A549 (cell line): ENCODE data around the gene GPHB5.

Experiments used
- BHLHE40 ChIP-seq: IDR thresholded peaks from 2 replicates; pipeline ENCODE4 v1.6.1; 2012; ENCODE audit warnings: low read depth, low read length, inconsistent platforms
- CHD2 ChIP-seq: fragments of 150-350 bp; IDR thresholded peaks from 2 replicates; pipeline ENCODE4 v1.6.1; 2014; ENCODE audit warnings: low read length; ENCODE audit not compliant: partially characterized antibody
- ELK1 ChIP-seq: fragments of 150-350 bp; IDR thresholded peaks from 2 replicates; pipeline ENCODE4 v1.6.1; 2014; ENCODE audit warnings: low read depth, mild to moderate bottlenecking, low read length
- EP300 ChIP-seq, 2 experiments: fragments of >200 bp; sonication (Bioruptor Twin); formaldehyde crosslinking; IDR thresholded peaks; 2 replicates in 1 of 2; 3 replicates in 1 of 2; pipeline ENCODE4 v1.6.1; 2016 to 2017
- HDAC2 ChIP-seq: fragments of 200-600 bp; sonication (generic); IDR thresholded peaks from 2 replicates; pipeline ENCODE4 v1.6.1; 2016
- JUN ChIP-seq, 2 experiments: fragments of >200 bp; sonication (Bioruptor Twin); formaldehyde crosslinking; IDR thresholded peaks; 2 replicates in 1 of 2; 3 replicates in 1 of 2; pipeline ENCODE4 v1.6.1; 2016 to 2017
- JUNB ChIP-seq: fragments of >200 bp; sonication (Bioruptor Twin); formaldehyde crosslinking; IDR thresholded peaks from 2 replicates; pipeline ENCODE4 v1.6.1; 2016
- MAFK ChIP-seq: fragments of 450-650 bp; IDR thresholded peaks from 2 replicates; pipeline ENCODE4 v1.6.1; 2014; ENCODE audit not compliant: partially characterized antibody
- MYC ChIP-seq: IDR thresholded peaks from 2 replicates; pipeline ENCODE4 v1.6.1; 2012; ENCODE audit warnings: mild to moderate bottlenecking, inconsistent platforms, low read length, improper control_type of control experiment, borderline replicate concordance
- NFE2L2 ChIP-seq: fragments of 150-350 bp; conservative IDR thresholded peaks from 2 replicates; pipeline ENCODE4 v1.6.1; 2014; ENCODE audit warnings: low read length
- RAD21 ChIP-seq, 2 experiments: fragments of >200 bp in 1 of 2; sonication (Bioruptor Twin) in 1 of 2; formaldehyde crosslinking in 1 of 2; IDR thresholded peaks in 1 of 2; conservative IDR thresholded peaks in 1 of 2; 2 replicates in 1 of 2; 3 replicates in 1 of 2; pipeline ENCODE4 v1.6.1; 2012 to 2018; ENCODE audit warnings: inconsistent platforms in 1 of 2
- RARB ChIP-seq: fragments of 250-450 bp; sonication (Bioruptor Pico); IDR thresholded peaks from 2 replicates; pipeline ENCODE4 v1.8.0; 2021; ENCODE audit warnings: mild to moderate bottlenecking, moderate library complexity
- TF ChIP-seq, protein P1 (sequence below): fragments of >200 bp; sonication (Bioruptor Twin); formaldehyde crosslinking; IDR thresholded peaks from 3 replicates; pipeline ENCODE4 v1.5.1; 2016
- TF ChIP-seq, protein P2 (sequence below): IDR thresholded peaks from 2 replicates; pipeline ENCODE4 v1.6.1; 2012

GRCh38 chr14:63328787-63329737, 10.3 kb upstream of the GPHB5 start:
- TF ChIP-seq, protein P1, sequence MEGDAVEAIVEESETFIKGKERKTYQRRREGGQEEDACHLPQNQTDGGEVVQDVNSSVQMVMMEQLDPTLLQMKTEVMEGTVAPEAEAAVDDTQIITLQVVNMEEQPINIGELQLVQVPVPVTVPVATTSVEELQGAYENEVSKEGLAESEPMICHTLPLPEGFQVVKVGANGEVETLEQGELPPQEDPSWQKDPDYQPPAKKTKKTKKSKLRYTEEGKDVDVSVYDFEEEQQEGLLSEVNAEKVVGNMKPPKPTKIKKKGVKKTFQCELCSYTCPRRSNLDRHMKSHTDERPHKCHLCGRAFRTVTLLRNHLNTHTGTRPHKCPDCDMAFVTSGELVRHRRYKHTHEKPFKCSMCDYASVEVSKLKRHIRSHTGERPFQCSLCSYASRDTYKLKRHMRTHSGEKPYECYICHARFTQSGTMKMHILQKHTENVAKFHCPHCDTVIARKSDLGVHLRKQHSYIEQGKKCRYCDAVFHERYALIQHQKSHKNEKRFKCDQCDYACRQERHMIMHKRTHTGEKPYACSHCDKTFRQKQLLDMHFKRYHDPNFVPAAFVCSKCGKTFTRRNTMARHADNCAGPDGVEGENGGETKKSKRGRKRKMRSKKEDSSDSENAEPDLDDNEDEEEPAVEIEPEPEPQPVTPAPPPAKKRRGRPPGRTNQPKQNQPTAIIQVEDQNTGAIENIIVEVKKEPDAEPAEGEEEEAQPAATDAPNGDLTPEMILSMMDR = no peak
- TF ChIP-seq RARB (CRISPR knock-in tag) (no peak), MAFK (no peak), ELK1 (no peak), HDAC2 (no peak), NFE2L2 (no peak), EP300 (IDR thresholded peaks at IDR 0.05) (no peak), RAD21 (conservative IDR thresholded peaks at IDR 0.05 in 1 of 2, IDR thresholded peaks at IDR 0.05 in 1 of 2) (no peak), JUN (IDR thresholded peaks at IDR 0.05) (no peak), BHLHE40 (no peak), CHD2 (no peak), JUNB (no peak), MYC (no peak)
- TF ChIP-seq, protein P2, sequence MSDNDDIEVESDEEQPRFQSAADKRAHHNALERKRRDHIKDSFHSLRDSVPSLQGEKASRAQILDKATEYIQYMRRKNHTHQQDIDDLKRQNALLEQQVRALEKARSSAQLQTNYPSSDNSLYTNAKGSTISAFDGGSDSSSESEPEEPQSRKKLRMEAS = no peak
